DMS114 treated with DMSO at 0.1 percent for 48 hours (cell line): ENCODE measurements around the gene C4orf50.

Source experiments
- DNase-seq: peaks from one replicate; lab custom pipeline; 2025; ENCODE audit not compliant: unreplicated experiment; lab: John Stamatoyannopoulos, UW

C4orf50 gene

DNA sequence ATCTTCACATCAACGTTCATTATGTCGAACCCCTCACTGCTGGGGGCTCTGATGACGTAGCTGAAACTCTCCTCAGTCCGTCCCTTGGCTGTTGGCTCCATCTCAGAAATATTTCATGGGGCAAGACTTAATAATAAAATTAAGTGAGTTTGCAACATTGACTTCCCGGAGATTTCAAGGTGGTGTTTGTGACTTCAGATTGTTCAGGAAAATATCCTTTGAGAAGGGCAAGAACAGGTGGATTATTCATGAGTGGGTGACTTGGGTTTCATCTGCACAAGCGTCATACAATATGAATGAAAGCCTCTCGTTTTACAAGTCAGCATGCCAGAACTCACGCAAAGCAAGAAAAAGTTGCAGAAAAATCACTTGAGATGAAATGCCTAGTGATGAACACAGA is at the start of gene C4orf50:
Gene C4orf50, minus strand, starts transcription at position 101 of the 400 bp plus-strand sequence.
- DNase-seq = no peak

DNA sequence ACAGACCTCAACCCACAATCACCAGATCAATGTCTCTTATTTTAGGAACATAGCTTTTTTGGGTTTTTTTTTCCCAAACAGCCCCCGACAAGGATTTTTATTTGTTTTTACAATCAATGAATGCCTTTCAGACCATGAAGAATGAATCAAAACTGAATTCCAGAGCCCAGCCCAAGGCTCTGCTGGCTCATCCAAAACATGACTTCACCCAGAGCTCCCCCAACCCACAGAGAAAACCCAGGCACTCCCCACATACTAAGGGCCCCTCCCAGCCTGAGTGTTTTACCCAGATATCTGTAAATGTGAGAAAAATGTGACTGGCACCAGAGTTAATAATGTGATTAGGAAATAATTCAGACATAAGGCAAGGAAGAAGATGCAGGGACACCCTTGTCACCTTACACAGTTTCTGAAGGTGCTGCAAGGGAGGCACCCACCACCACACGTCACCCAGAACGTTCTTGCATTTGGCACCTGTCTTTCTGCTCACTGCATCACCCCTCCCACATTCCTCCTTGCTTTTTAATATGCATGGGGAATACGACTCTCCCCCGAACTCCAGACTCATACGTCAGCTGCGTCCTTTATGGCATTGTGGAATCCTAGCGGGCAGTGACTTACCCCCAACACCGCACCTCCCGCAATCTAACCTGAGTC is 47.8 kb upstream of the C4orf50 start:
- DNase-seq = no peak

DNA sequence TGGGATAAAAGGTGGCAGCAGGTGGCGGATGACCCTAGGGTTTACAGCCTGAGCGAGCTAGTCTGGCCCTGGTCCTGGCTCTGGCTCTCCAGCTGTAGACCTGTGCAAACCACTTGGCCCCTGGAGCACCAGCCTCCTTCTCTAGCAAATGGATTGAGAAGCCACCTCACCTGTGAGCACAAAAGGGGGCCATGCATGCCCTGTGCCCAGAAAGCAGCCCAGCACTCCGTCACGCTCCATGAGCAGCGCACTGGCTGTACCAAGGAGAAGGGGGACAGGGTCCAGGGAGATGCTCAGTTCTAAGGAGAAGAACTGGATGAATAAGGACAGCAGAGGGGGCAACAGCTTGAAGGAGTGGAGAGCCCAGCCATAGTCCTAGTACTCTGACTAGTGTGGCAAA is 46.9 kb upstream of the C4orf50 start:
- no peak for DNase-seq

DNA sequence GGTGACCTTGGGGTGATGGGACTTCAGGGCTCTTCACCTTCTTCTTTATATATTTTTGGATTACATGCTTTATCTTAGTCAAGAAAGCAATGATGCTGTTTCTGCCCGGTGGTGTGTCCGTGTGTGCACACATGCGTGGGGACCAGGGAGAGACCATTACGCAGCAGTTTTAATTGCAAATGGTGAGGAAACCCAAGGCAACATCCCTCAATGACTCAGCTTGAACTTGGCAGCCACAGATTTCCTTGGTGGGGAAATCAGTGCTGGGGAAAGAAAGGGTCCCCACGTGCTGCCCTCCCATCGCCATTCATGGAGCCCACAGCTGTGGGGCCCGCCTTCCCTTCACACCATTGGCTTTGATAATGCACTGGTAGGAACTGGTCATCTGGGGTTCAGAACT is 46.2 kb upstream of the C4orf50 start:
- no peak for DNase-seq

DNA sequence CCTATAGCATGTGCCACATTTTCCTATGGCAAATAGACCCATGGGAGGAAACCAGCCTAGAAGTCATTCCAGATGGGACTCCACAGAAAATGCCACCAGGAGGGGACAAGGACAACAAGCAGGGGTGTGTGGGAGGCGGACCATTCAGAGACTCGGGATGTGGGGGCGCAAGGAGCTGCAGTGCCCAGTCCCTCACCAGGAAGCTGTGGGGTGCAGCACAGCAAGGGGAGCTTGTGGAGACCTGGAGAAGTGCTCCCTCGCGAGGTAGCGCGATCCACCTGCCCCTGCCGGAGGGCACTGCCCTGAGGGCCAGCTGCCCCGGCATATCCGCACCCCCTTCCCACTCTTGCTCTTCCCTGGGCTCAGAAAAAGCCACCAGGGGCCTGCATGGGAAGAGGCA is 45.5 kb upstream of the C4orf50 start:
- no peak for DNase-seq

DNA sequence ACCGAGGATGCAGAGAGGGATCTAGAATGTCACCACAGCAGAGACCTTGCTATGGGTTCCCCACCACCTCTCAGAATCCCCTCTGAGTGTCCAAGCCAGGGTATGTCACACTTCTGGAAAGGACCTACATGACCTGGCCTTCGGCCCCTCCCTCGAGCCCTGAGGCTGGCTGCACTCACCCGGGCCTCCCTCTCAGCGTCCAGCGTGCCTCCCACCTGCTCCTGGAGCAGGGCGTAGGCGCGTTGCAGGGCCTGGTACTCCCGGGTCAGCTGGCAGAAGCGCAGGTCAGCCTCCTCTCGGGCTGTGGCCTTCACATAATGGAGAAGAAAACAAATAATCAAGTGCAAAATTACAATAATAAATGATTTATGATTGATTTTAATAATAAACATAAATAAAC is 43.9 kb upstream of the C4orf50 start:
- no peak for DNase-seq

DNA sequence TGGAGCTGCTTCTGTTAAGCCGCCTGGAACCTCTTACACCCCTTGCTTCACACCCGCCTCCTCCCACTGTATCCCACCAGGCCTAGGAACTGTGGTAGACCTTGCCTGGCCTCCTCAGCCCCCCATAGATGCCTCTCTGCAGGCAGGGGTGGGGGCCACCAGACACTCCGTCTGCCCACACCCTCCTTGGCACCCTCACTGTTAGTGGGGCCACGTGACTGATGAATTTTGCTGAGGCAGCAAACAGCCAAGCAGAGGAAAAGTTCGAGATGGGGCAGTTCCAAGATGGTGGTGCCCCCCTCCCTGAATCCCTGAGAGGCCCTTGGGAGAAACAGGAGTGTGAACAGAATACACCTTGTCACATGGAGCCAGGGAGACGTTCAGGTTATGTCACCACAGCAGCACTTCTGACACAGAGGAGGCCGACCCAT is 41.2 kb upstream of the C4orf50 start:
- no peak for DNase-seq

DNA sequence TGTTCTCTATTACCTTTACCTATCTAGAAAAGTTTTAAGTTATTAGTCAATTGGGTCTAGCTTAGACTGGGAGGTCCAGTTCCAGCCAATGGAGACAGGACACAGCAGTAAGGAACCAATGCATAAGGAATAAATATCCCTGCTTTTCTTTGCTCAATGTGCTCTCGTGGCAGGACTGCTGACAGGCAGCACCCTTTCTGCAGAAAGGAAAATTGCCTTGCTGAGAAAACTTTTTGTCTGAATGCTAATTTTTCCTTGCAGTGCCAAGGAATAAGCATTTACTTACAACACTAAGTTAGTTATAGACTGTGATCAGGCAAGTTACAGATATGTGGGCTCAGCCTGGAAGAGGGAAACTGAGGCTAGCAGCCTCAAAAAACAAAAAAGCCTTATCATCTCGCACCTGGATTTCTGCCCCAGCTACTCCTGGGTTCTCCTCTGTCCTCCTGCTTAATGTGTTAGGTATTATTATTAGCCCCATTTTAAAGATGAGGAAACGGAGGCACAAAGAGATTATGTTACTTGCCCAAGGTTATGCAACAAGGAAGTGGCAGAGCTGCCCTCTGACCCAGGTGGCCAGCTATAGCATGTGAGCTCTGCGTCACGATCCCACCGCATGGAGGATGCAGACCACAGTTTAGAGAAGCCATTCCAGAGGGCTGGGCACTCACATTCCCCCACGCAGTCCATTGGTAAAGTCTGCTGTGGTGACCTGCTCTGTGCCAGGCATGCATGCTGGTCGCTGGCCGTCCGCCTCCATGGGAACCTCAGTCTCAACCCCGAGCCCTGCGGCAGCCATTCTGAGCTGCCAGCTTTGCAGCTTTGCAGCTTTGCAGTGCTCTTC is 40.5 kb upstream of the C4orf50 start:
- no peak for DNase-seq

DNA sequence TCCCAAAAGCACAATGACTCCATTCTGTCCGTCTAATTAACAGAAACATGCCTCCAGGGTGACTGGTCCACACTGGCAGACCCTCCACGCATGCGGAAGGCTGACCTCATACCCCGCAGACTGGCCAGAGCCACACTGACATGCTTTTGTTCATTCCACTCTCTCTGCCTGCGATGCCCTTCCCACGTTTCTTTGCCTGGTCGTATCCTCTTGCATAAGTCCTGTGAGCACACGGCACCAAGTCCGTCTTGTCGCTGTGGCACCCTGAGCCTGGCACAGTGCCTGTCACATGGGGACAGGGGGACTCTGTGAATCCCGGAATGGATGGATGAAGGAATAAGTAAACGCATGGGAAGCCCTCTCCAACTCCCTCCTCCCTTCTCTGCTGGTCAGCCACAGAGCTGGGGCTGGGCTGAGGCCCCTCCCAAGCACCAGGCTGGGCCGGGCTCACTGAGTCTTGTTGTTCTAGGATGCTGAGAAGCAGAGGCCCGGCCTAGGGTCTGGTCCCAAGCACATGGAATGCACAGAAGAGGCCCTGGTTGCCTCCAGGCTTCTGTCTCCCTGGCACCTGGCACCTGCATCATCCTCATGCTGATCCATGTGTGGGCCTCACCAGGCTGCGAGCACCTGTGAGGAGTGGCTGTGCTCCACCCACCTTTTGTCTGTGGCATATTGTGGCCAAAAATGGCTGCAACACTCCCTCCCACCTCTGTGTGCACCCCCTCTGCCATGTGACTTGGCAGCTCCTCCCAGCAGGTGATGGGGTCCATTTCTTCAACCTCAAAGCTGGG is 38.9 kb upstream of the C4orf50 start:
- no peak for DNase-seq

DNA sequence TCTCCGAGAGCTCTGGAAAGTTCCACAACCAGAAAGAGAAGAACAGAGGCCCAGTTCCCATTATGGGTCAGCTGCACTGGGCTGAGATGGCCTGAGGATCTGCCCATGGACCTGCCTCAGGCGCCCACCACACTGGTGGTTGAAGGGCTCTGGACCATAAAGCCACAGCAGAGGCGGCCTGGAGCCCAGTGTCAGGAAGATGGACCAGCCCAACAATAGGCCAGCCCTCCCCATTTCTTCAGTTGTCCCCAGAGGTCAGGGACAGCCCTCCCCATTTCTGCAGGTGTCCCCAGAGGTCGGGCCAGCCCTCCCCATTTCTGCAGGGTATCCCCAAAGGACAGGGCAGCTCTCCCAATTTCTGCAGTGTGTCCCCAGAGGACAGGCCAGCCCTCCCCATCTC is 37.2 kb upstream of the C4orf50 start:
- DNase-seq = no peak

DNA sequence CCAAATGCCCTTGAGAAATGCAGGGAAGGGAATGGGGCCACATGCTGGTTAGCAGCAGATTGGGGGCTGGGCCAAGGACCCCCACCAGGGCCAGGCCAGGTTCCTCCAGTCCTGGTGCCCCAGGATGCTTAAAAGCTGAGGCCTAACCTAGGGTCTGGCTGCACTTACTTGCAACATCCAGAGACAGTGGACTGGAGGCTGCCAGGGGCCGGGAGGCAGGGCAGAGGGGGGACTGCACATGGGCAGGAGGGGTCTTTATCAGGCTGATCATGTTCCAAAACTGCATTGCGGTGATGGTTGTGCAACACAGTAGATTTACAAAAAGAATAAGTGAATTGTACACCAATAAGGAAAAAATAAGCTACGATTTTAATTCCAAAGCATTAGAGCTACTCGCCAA is 36.8 kb upstream of the C4orf50 start:
- no peak for DNase-seq

DNA sequence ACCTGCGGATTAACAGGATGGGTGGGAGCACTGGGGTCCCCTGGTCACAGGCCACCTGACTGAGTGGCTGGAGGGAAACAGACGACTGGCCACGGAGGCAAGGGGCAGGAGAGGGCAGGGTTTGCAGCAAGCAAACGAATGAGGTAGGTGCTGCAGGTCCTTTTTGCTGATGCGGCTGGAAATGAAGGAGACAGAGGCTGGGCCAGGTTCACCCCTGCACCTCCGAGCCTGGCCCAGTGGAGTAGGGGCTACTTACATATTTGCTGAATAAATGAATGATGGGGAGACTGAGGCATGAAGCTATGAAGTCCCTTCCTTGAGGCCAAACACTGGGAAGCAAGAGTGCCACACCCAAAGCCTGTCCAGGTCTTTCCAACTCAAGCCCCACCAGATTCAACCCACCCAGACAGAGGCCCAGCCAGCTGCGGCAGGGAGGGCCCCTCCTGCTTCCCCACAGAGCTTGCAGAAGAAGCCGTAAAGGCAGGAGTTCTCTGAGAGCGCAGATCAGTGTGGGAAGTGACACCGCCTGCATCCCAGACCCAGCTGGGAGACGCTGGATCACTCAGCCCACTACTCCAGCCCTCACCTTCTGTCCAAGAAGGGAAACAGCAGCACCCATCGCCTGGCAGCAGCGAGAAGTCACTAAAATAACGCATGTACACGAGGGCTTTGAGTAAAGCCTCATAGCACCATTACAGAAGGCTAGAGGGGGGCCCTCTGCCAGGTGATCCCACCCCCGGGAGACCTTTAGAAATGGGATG is 36.1 kb upstream of the C4orf50 start:
- no peak for DNase-seq

DNA sequence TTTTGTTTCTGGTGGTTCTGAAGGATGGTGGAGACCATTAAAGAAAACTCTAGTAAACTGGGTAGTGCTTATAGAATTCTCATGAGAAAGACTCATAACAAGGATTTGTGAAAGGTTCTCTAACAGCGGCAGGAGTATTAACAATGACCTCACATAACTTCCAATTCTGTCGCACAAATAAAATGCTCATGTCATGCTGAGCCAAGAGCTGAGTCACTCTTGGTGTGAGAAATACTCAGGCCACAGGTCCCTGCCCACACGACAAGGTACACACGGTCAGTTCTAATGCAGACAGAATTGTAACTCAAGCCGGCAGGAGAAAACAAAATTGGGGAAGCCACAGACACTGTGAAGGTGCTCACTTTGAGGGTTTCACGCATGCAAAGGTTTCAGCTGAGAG is 34.4 kb upstream of the C4orf50 start:
- no peak for DNase-seq

DNA sequence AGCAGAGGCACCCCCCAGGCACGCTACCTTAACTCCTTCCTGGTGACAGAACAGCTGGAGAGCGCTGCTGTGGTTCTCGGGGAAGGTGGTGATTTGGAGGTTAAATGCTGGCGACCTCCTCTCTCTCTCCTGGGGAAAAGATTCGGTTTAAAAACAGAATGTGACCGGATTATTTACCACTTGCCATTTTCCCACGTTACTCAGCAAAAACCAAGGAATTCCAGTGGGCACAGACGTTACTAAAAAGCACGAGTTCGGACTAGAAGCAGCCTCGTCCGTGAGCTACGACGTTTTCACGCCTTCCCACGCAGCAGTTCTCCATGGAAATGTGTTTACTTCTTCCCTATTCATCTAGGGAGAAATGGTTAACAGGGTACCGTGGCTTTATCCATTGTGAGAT is 32.3 kb upstream of the C4orf50 start:
- no peak for DNase-seq

DNA sequence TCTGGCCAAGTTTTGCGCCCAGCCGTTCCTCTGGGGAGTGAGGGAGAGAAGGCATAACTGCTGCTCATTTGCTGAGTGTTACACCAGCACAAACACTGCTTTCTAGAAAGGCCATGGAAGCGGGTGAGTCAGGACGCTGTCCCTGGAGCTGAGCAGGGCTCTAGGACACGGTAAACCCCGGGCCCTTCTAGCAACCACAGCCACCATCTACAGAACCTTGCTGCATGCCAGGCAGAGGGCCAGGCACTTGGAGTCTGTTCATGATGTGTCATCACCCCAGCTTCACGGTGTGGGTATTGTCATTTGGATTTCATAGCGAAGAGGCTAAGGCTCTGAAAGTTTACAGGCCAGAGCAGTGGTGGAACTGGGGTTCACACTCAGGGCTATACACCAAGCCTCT is 31.8 kb upstream of the C4orf50 start:
- no peak for DNase-seq

DNA sequence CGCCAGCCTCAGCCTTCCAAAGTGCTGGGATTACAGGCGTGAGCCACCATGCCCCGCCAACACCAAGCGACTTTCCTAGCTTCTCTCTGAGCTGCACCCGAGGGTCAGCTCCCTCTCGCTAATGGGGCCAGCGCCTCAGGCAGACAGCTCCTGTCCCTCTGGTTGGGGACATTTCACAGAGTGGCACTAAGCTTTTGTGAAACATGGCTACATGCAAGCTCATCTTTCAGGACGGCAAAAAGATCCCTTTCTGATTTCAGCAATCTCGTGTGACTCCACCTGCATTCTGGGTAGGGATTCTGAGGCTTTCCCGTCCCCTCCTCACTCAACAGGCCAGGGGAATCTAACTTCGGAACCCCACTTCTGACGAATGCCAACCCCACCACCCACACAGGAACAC is 31.0 kb upstream of the C4orf50 start:
- DNase-seq = no peak

DNA sequence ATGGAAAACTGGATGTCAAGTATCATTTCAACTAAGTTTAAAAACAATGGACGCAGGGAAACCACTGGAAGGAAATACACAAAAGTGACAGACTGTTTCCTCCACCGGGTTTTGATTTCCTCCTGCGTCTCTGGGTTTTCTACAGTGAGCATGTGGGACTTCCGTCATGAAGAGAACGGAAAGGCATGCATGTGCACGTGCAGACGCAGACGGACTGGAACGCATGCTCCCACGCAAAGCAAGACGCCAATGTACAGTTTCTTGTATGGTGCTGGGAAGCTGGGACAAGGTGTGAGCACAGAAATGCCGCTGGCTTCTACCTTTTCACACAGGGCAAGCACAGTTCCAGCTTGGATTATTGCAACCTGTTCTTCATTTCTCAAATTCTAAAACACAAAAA is 30.3 kb upstream of the C4orf50 start:
- no peak for DNase-seq

DNA sequence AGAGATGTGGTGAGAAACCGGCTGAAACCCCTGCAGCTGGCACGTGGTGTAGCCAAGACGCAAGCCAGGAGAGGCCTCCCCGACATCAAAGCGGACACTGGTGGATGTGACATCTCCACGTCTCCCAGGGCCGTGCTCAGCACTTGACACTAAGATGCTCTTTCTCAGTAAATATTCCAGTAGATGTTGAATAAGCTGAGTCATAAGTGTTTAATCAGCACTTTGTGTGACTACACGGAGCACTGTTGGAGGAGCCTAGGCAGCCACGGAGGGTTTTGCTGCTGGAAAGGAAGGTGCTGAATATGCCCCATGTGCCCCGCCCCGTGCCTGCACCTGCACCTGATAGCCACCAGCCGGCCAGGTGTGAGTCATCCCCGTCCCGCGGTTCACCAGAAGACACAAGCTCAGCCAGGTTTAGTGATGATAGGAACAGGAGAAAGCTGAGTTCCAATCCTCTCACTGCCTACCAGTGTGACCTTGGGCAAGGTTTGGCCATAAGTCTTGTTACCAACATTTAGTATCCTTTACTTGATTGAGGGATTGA is 29.0 kb upstream of the C4orf50 start:
- DNase-seq = no peak

DNA sequence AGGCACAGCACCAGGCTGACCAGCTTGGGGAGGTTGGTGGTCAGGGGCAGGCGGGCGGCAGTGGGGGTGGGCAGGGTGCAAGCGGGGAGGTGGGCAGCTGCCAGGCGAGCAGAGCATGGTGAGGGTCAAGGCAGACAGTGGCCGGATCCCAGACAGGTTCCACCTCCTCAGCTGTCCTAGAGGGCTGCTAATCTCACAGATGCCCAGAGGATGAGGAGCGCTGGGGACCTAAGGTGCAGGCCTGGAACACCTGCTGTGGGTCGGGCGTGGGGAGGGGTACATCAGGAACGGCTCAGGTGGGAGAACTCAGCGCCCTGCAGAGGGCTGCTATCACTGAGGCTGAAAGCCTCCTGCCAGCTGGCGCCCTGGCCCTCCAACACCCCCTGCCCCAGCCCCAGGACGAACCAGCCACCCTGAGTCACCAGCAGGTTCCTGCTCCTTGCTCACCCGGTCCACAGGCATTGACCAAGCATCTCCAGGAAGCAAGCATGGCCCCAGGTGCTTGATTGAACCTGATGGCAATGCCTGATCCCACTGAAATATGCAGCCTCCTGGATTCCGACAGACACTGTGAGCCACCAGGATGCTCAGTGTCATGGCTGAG is 28.4 kb upstream of the C4orf50 start:
- DNase-seq = no peak

DNA sequence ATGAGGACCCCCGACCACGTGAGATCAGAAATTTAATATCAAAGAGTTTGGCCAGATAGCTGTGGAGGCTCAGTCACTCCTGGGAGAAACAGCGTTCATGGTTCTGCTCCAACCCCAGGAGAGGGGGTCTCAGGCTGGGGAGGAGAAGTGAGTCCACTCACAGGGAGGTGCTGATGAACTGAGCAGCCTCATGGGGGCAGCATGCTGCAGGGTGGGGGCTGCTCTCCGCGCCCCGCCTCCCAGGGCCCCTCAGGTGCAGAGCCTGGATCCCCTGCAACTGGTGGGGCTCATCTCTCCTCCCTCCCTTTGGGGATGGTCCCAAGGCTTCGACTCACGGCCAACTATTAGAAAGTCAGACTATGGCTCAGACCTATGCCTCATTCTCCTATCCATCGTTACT is 26.6 kb upstream of the C4orf50 start:
- DNase-seq = no peak
